Stimulated activated CD4-positive, alpha-beta T cell treated with anti-CD3 and anti-CD28 coated beads, Interleukin-1b, Interleukin-23, amount 100 ng/mL, for 48 hours (primary cell): ENCODE measurements around the gene PHYHD1.

Source experiments
- DNase-seq: peaks from one replicate; pipeline ENCODE4 v3.0.0-alpha.2; 2020

PHYHD1 gene

DNA sequence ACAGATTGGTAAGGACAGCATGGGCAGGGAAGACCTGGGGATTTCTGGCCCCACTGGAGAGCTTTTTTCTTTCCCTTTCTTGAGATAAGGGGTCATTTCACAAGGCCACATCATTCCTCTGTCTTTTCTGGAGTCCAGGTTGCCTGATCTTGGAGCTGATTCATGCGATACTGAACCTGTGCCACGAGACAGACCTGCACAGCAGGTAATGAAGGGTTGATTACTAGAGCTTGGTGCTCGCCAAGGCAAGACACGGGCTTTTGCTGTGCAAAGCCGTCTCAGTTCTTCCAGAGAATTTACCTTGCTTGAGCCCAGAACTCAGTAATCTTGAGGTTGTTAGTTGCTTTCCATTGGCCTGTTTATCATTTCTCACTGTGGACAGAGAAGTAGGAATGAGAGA is 65.9 kb downstream of the PHYHD1 start:
- DNase-seq, result no peak

DNA sequence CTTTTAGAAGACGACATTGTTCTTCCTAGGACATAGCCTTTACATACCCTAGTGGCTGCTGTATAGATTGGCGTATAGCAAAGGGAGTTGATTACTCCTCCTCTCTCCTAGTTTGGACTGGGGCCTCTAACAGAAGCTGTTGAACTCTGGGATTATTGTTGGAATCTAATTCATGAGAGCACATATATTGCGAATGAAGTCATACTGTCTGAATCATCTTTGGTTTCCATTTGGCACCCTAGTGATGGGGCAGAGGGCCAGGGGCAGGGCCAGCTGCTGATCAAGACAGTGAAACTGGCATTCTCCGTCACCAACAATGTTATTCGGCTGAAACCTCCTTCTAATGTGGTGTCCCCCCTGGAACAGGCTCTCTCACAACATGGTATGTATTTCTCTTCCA is 67.0 kb downstream of the PHYHD1 start:
- DNase-seq, result no peak
